GM12878 (cell line): Measurements from ENCODE around the gene HOXD10. TPM values are rescaled to one million over a fixed set of nuclear protein-coding genes. Genes with fewer than 3 reads are reported as not detected.

ENCODE experiments used
- ATAC-seq: fragments of 200-7000 bp; cut with Tn5 transposase; 3 replicates; pipeline ENCODE4 v1.9.1; 2020; ENCODE audit warnings: mild to moderate bottlenecking, moderate library complexity
- BruUV-seq: library from RNA; stranded (reverse); fragments of 400-500 nt; replicated peaks from 2 replicates; lab custom pipeline; 2021; lab: Mats Ljungman, UMichigan
- CTCF ChIA-PET: fragments of 300-600 bp; sonication (Branson Sonifier 250); formaldehyde crosslinking; extraction: SDS; loops from one replicate; lab custom pipeline; 2021; ENCODE audit warnings: inconsistent platforms; lab: Yijun Ruan, JAX
- POLR2A ChIA-PET: fragments of 350-600 bp; formaldehyde crosslinking; extraction: SDS; loops from one replicate; lab custom pipeline; 2021; ENCODE audit warnings: inconsistent platforms; lab: Charles Lee
- RAD21 ChIA-PET: fragments of 300-600 bp; sonication (Branson Sonifier 250); formaldehyde crosslinking; loops from one replicate; lab custom pipeline; 2023; ENCODE audit warnings: antibody characterized with exemption; ENCODE audit not compliant: unreplicated experiment; lab: Charles Lee
- SMC1A ChIA-PET: fragments of 300-600 bp; sonication (Branson Sonifier 250); formaldehyde crosslinking; loops from one replicate; lab custom pipeline; 2023; ENCODE audit not compliant: unreplicated experiment, uncharacterized antibody; lab: Charles Lee
- DNase-seq: peaks from one replicate; pipeline ENCODE4 v3.0.0-alpha.2; 2011; ENCODE audit warnings: low read depth, low spot score
- FAIRE-seq: peaks from 3 replicates; lab custom pipeline; 2011; peaks lifted over from hg19 to GRCh38; lab: Jason Lieb, UNC
- H2AFZ ChIP-seq: 2 replicates; pipeline ENCODE4 v1.6.0; 2011; ENCODE audit warnings: low read depth, low read length, control low read depth; ENCODE audit not compliant: control insufficient read depth
- H3K27ac ChIP-seq: 2 replicates; pipeline ENCODE4 v1.5.1; 2011; ENCODE audit warnings: control low read depth; ENCODE audit not compliant: control insufficient read depth, insufficient read depth
- H3K27me3 ChIP-seq, 2 experiments: replicated peaks in 1 of 2; 2 replicates each; pipeline versions ENCODE4 v1.6.0 to v1.6.1; 2011; ENCODE audit warnings: low read length in 1 of 2; ENCODE audit not compliant: control insufficient read depth in 2 of 2, insufficient read depth in 2 of 2
- H3K36me3 ChIP-seq, 2 experiments: 2 replicates each; pipeline ENCODE4 v1.5.1; 2011; ENCODE audit warnings: low read length in 1 of 2; ENCODE audit not compliant: control insufficient read depth in 2 of 2, insufficient read depth in 2 of 2
- H3K4me1 ChIP-seq: 2 replicates; pipeline ENCODE4 v1.6.1; 2011; ENCODE audit warnings: mild to moderate bottlenecking, low read length, moderate library complexity, mixed read lengths; ENCODE audit not compliant: control insufficient read depth, insufficient read depth
- H3K4me2 ChIP-seq: 2 replicates; pipeline ENCODE4 v1.6.0; 2011; ENCODE audit warnings: control low read depth; ENCODE audit not compliant: control insufficient read depth, insufficient read depth
- H3K4me3 ChIP-seq: fragments of 200-600 bp; sonication (generic); 2 replicates; pipeline ENCODE4 v1.5.1; 2016
- H3K79me2 ChIP-seq: 2 replicates; pipeline ENCODE4 v1.6.0; 2011; ENCODE audit warnings: low read length; ENCODE audit not compliant: control insufficient read depth, insufficient read depth
- H3K9ac ChIP-seq: 2 replicates; pipeline ENCODE4 v1.8.0; 2011; ENCODE audit warnings: low read length, control low read depth, mixed read lengths; ENCODE audit not compliant: control insufficient read depth, insufficient read depth
- H3K9me3 ChIP-seq: replicated peaks from 3 replicates; pipeline ENCODE4 v1.5.1; 2011; ENCODE audit warnings: mild to moderate bottlenecking, low read length; ENCODE audit not compliant: control insufficient read depth, insufficient read depth
- H4K20me1 ChIP-seq: 2 replicates; pipeline ENCODE4 v1.6.0; 2011; ENCODE audit not compliant: control insufficient read depth, insufficient read depth
- ATF2 ChIP-seq: IDR thresholded peaks from 2 replicates; pipeline ENCODE4 v1.6.1; 2012; ENCODE audit warnings: low read length, inconsistent platforms
- BCL11A ChIP-seq: IDR thresholded peaks from 2 replicates; pipeline ENCODE4 v1.6.1; 2011; ENCODE audit warnings: low read depth, low read length
- BCLAF1 ChIP-seq: fragments of 450-650 bp; IDR thresholded peaks from 2 replicates; pipeline ENCODE4 v1.6.1; 2017; ENCODE audit warnings: antibody characterized with exemption, mild to moderate bottlenecking, moderate library complexity
- E2F4 ChIP-seq: IDR thresholded peaks from 2 replicates; pipeline ENCODE4 v1.6.1; 2012; ENCODE audit warnings: low read depth, low read length, improper control_type of control experiment
- EED ChIP-seq: sonication (generic); IDR thresholded peaks from 2 replicates; pipeline ENCODE4 v1.6.1; 2016; ENCODE audit warnings: antibody characterized with exemption, low read depth
- FOXK2 ChIP-seq: fragments of 450-650 bp; IDR thresholded peaks from 2 replicates; pipeline ENCODE4 v1.6.1; 2017; ENCODE audit warnings: mild to moderate bottlenecking, moderate library complexity
- GATAD2B ChIP-seq: fragments of 450-650 bp; conservative IDR thresholded peaks from 2 replicates; pipeline ENCODE4 v1.6.1; 2017; ENCODE audit warnings: low read depth, mild to moderate bottlenecking, moderate library complexity
- HCFC1 ChIP-seq: fragments of 150-350 bp; IDR thresholded peaks from 2 replicates; pipeline ENCODE4 v1.6.1; 2014; ENCODE audit warnings: low read length
- POLR2AphosphoS2 ChIP-seq: IDR thresholded peaks from 2 replicates; pipeline ENCODE4 v1.6.1; 2011; ENCODE audit warnings: low read depth, mild to moderate bottlenecking, low read length, improper control_type of control experiment, moderate library complexity
- RBBP5 ChIP-seq: fragments of 200-600 bp; sonication (generic); conservative IDR thresholded peaks from 2 replicates; pipeline ENCODE4 v1.6.1; 2016
- RELA ChIP-seq: fragments of 450-650 bp; IDR thresholded peaks from 2 replicates; pipeline ENCODE4 v1.8.0; 2014; ENCODE audit warnings: borderline replicate concordance; ENCODE audit not compliant: partially characterized antibody
- RFX5 ChIP-seq: IDR thresholded peaks from 2 replicates; pipeline ENCODE4 v1.6.1; 2011; ENCODE audit warnings: low read depth, low read length, improper control_type of control experiment
- TCF7 ChIP-seq: IDR thresholded peaks from 2 replicates; pipeline ENCODE4 v1.6.1; 2014; ENCODE audit warnings: antibody characterized with exemption, borderline replicate concordance
- ZNF217 ChIP-seq: fragments of 450-650 bp; IDR thresholded peaks from 2 replicates; pipeline ENCODE4 v1.6.1; 2017; ENCODE audit warnings: antibody characterized with exemption, mild to moderate bottlenecking
- ZNF687 ChIP-seq: fragments of 450-650 bp; IDR thresholded peaks from 2 replicates; pipeline ENCODE4 v1.6.1; 2017; ENCODE audit warnings: mild to moderate bottlenecking, moderate library complexity
- ZSCAN29 ChIP-seq: fragments of 450-650 bp; IDR thresholded peaks from 2 replicates; pipeline ENCODE4 v1.6.1; 2017; ENCODE audit warnings: mild to moderate bottlenecking, moderate library complexity
- WGBS: methylation state at CpG from one replicate; pipeline ENCODE4 v1.1.6; 2016; ENCODE audit warnings: low lambda C conversion rate; ENCODE audit not compliant: insufficient replicate concordance, insufficient coverage; ENCODE audit errors: missing lambda C conversion rate; 5-methylcytosine and 5-hydroxymethylcytosine counted together
- in situ Hi-C: fragments of 300-500 bp; cut with MboI; formaldehyde crosslinking; loops from 9 replicates; pipeline ENCODE4 v1.14.3; 2018; ENCODE audit warnings: mixed read lengths
- intact Hi-C: fragments of 100-400 bp; cut with micrococcal nuclease; formaldehyde crosslinking; loops from one replicate; pipeline ENCODE4 v1.14.2; 2022; ENCODE audit not compliant: unreplicated experiment
- polyA plus RNA-seq, 11 experiments: library from polyadenylated mRNA; depleted of rRNA in 4 of 11; unstranded in 6 of 11; stranded (reverse) in 5 of 11; fragments of >200 nt; fragmentation: Nextera tagmentation in 4 of 11; fragmentation: Illumina TruSeq in 1 of 11; extraction: Ambion mirVana in 4 of 11; extraction: Trizol in 1 of 11; gene quantifications; 1 replicate in 1 of 11; 2 replicates in 10 of 11; pipeline versions ENCODE4 v1.2.1 to v1.2.3, GENCODE V29; 2011 to 2016; ENCODE audit warnings: inconsistent platforms in 2 of 11, missing spikeins in 2 of 11, low read depth in 1 of 11
- total RNA-seq, 4 experiments: library from RNA; depleted of rRNA in 3 of 4; stranded (reverse); fragments of >200 nt in 3 of 4; fragmentation: Illumina TruSeq in 1 of 4; extraction: Trizol in 1 of 4; gene quantifications; 2 replicates each; pipeline versions ENCODE4 v1.2.1 to v1.2.3, GENCODE V29; 2013 to 2021

Gene HOXD10
- total and polyA plus RNA-seq, 10 of the 15 experiments (the other 5 are each of a cell fraction or from before 2014, with no cell fraction given): not detected

GRCh38 chr2:176123411-176124109, 7.0 kb downstream of the HOXD10 start:
- ChIA-PET CTCF (interaction anchor here (2.1 kb wide), 1 partner anchor 528 kb away, joined by 7 read pairs; no protein-coding TSS in a partner anchor), RAD21 (no interaction called here), SMC1A (no interaction called here), POLR2A (no interaction called here)
- Histone ChIP-seq H2AFZ (no peak overlapping the region), H3K9me3 (peaks cover 1% of the 10 kb centered on the region; the same call in 2 of the 3 replicates), H3K9ac (no peak overlapping the region), H3K36me3 (no peaks in the 10 kb centered on the region), H4K20me1 (no peaks in the 10 kb centered on the region), H3K27me3 (peaks cover 8 to 29% of the 10 kb centered on the region in 2 experiments), H3K27ac (no peak overlapping the region), H3K4me3 (no peak overlapping the region), H3K4me1 (no peaks in the 10 kb centered on the region), H3K4me2 (no peak overlapping the region), H3K79me2 (no peaks in the 10 kb centered on the region)
- no peak for FAIRE-seq
- BruUV-seq: no TSS peak
- DNase-seq: no peak
- ATAC-seq: no peak
- intact Hi-C loops (no loop called here), in situ Hi-C loops (loop anchor here (10.0 kb wide), 1 partner anchor 701 kb away; no protein-coding TSS in a partner anchor)
- 29% methylated on average over 39 of the region's 40 CpGs for WGBS
- TF ChIP-seq ZSCAN29 (no peak), POLR2AphosphoS2 (no peak), ZNF687 (no peak), BCL11A (no peak), RFX5 (no peak), RBBP5 (no peak), HCFC1 (no peak), ATF2 (no peak), EED (no peak), BCLAF1 (no peak), ZNF217 (no peak), FOXK2 (no peak), RELA (no peak), TCF7 (no peak), GATAD2B (no peak), E2F4 (no peak)
